ENCODE measurements around the gene SGPL1. TPM values are rescaled to one million over a fixed set of nuclear protein-coding genes. Genes with fewer than 3 reads are reported as not detected.

SGPL1 gene
- total and polyA plus RNA-seq, 2 of the 8 experiments (the other 6 are each of a cell fraction or from before 2014, with no cell fraction given), result 20.5 to 51.6 TPM

DNA sequence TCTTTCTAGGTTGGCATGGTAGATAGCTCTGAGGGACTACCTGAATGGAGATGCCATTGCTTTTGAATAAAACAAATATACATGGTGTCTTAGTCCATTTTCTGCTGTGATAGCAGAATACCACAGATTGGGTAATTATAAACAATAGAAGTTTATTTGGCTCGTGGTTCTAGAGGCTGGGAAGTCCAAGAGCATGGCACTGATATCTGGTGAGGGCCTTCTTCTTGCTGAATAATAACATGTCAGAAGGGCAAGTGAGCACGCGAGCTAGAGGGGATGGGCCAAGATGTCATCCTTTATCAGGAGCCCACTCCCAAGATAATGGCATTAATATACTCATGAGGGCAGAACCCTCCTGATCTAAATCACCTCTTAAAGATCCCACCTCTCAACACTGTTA is 21.9 kb downstream of the SGPL1 start (continued):
- TF ChIP-seq, protein P1, sequence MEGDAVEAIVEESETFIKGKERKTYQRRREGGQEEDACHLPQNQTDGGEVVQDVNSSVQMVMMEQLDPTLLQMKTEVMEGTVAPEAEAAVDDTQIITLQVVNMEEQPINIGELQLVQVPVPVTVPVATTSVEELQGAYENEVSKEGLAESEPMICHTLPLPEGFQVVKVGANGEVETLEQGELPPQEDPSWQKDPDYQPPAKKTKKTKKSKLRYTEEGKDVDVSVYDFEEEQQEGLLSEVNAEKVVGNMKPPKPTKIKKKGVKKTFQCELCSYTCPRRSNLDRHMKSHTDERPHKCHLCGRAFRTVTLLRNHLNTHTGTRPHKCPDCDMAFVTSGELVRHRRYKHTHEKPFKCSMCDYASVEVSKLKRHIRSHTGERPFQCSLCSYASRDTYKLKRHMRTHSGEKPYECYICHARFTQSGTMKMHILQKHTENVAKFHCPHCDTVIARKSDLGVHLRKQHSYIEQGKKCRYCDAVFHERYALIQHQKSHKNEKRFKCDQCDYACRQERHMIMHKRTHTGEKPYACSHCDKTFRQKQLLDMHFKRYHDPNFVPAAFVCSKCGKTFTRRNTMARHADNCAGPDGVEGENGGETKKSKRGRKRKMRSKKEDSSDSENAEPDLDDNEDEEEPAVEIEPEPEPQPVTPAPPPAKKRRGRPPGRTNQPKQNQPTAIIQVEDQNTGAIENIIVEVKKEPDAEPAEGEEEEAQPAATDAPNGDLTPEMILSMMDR (IDR thresholded peaks at IDR 0.05; ENCODE audit: control extremely low read depth in 1 of 3, insufficient read depth in 1 of 3, low read depth in 1 of 3, low read length in 3 of 3), result no peak
- TF ChIP-seq MAFK (IDR thresholded peaks at IDR 0.05; ENCODE audit: low read depth, low read length) (no peak), TCF12 (IDR thresholded peaks at IDR 0.05; ENCODE audit: low read depth, low read length) (no peak), NANOG (IDR thresholded peaks at IDR 0.05; ENCODE audit: insufficient read depth, low read depth, low read length, poor library complexity, severe bottlenecking) (no peak), CHD2 (IDR thresholded peaks at IDR 0.05; ENCODE audit: low read length) (no peak)
